GM12878 (cell line): ENCODE results near the gene CMSS1. TPM values are rescaled to one million over a fixed set of nuclear protein-coding genes. Genes with fewer than 3 reads are reported as not detected.

Source experiments
- ATAC-seq: fragments of 200-7000 bp; cut with Tn5 transposase; 3 replicates; pipeline ENCODE4 v1.9.1; 2020; ENCODE audit warnings: mild to moderate bottlenecking, moderate library complexity
- BruUV-seq: library from RNA; stranded (reverse); fragments of 400-500 nt; replicated peaks from 2 replicates; lab custom pipeline; 2021; lab: Mats Ljungman, UMichigan
- CTCF ChIA-PET: fragments of 300-600 bp; sonication (Branson Sonifier 250); formaldehyde crosslinking; extraction: SDS; loops from one replicate; lab custom pipeline; 2021; ENCODE audit warnings: inconsistent platforms; lab: Yijun Ruan, JAX
- POLR2A ChIA-PET: fragments of 350-600 bp; formaldehyde crosslinking; extraction: SDS; loops from one replicate; lab custom pipeline; 2021; ENCODE audit warnings: inconsistent platforms; lab: Charles Lee
- RAD21 ChIA-PET: fragments of 300-600 bp; sonication (Branson Sonifier 250); formaldehyde crosslinking; loops from one replicate; lab custom pipeline; 2023; ENCODE audit warnings: antibody characterized with exemption; ENCODE audit not compliant: unreplicated experiment; lab: Charles Lee
- SMC1A ChIA-PET: fragments of 300-600 bp; sonication (Branson Sonifier 250); formaldehyde crosslinking; loops from one replicate; lab custom pipeline; 2023; ENCODE audit not compliant: unreplicated experiment, uncharacterized antibody; lab: Charles Lee
- DNase-seq: peaks from one replicate; pipeline ENCODE4 v3.0.0-alpha.2; 2011; ENCODE audit warnings: low read depth, low spot score
- FAIRE-seq: peaks from 3 replicates; lab custom pipeline; 2011; peaks lifted over from hg19 to GRCh38; lab: Jason Lieb, UNC
- H2AFZ ChIP-seq: 2 replicates; pipeline ENCODE4 v1.6.0; 2011; ENCODE audit warnings: low read depth, low read length, control low read depth; ENCODE audit not compliant: control insufficient read depth
- H3K27ac ChIP-seq: 2 replicates; pipeline ENCODE4 v1.5.1; 2011; ENCODE audit warnings: control low read depth; ENCODE audit not compliant: control insufficient read depth, insufficient read depth
- H3K27me3 ChIP-seq, 2 experiments: replicated peaks in 1 of 2; 2 replicates each; pipeline versions ENCODE4 v1.6.0 to v1.6.1; 2011; ENCODE audit warnings: low read length in 1 of 2; ENCODE audit not compliant: control insufficient read depth in 2 of 2, insufficient read depth in 2 of 2
- H3K36me3 ChIP-seq, 2 experiments: 2 replicates each; pipeline ENCODE4 v1.5.1; 2011; ENCODE audit warnings: low read length in 1 of 2; ENCODE audit not compliant: control insufficient read depth in 2 of 2, insufficient read depth in 2 of 2
- H3K4me1 ChIP-seq: 2 replicates; pipeline ENCODE4 v1.6.1; 2011; ENCODE audit warnings: mild to moderate bottlenecking, low read length, moderate library complexity, mixed read lengths; ENCODE audit not compliant: control insufficient read depth, insufficient read depth
- H3K4me2 ChIP-seq: 2 replicates; pipeline ENCODE4 v1.6.0; 2011; ENCODE audit warnings: control low read depth; ENCODE audit not compliant: control insufficient read depth, insufficient read depth
- H3K4me3 ChIP-seq: fragments of 200-600 bp; sonication (generic); 2 replicates; pipeline ENCODE4 v1.5.1; 2016
- H3K79me2 ChIP-seq: 2 replicates; pipeline ENCODE4 v1.6.0; 2011; ENCODE audit warnings: low read length; ENCODE audit not compliant: control insufficient read depth, insufficient read depth
- H3K9ac ChIP-seq: 2 replicates; pipeline ENCODE4 v1.8.0; 2011; ENCODE audit warnings: low read length, control low read depth, mixed read lengths; ENCODE audit not compliant: control insufficient read depth, insufficient read depth
- H3K9me3 ChIP-seq: replicated peaks from 3 replicates; pipeline ENCODE4 v1.5.1; 2011; ENCODE audit warnings: mild to moderate bottlenecking, low read length; ENCODE audit not compliant: control insufficient read depth, insufficient read depth
- H4K20me1 ChIP-seq: 2 replicates; pipeline ENCODE4 v1.6.0; 2011; ENCODE audit not compliant: control insufficient read depth, insufficient read depth
- GATAD2B ChIP-seq: fragments of 450-650 bp; conservative IDR thresholded peaks from 2 replicates; pipeline ENCODE4 v1.6.1; 2017; ENCODE audit warnings: low read depth, mild to moderate bottlenecking, moderate library complexity
- HDAC2 ChIP-seq: fragments of 200-600 bp; sonication (generic); IDR thresholded peaks from 2 replicates; pipeline ENCODE4 v1.6.1; 2017
- MEF2B ChIP-seq: fragments of 450-650 bp; IDR thresholded peaks from 2 replicates; pipeline ENCODE4 v1.6.1; 2018; ENCODE audit warnings: mild to moderate bottlenecking, moderate library complexity; ENCODE audit not compliant: partially characterized antibody, poor library complexity, severe bottlenecking
- NFYB ChIP-seq: IDR thresholded peaks from 2 replicates; pipeline ENCODE4 v1.6.1; 2011; ENCODE audit warnings: low read depth, mild to moderate bottlenecking, low read length, improper control_type of control experiment, moderate library complexity; ENCODE audit not compliant: insufficient read depth
- NR2C1 ChIP-seq: fragments of 450-650 bp; IDR thresholded peaks from 2 replicates; pipeline ENCODE4 v1.6.1; 2017; ENCODE audit warnings: antibody characterized with exemption, mild to moderate bottlenecking, moderate library complexity
- PML ChIP-seq: IDR thresholded peaks from 2 replicates; pipeline ENCODE4 v1.6.1; 2012; ENCODE audit warnings: low read length, inconsistent platforms
- POLR2AphosphoS2 ChIP-seq: IDR thresholded peaks from 2 replicates; pipeline ENCODE4 v1.6.1; 2011; ENCODE audit warnings: low read depth, mild to moderate bottlenecking, low read length, improper control_type of control experiment, moderate library complexity
- RB1 ChIP-seq: fragments of 450-650 bp; formaldehyde crosslinking; IDR thresholded peaks from 2 replicates; pipeline ENCODE4 v1.6.1; 2017; ENCODE audit warnings: mild to moderate bottlenecking, borderline replicate concordance
- RFX5 ChIP-seq: IDR thresholded peaks from 2 replicates; pipeline ENCODE4 v1.6.1; 2011; ENCODE audit warnings: low read depth, low read length, improper control_type of control experiment
- SPI1 ChIP-seq: IDR thresholded peaks from 2 replicates; pipeline ENCODE4 v1.6.1; 2011; ENCODE audit warnings: low read depth, mild to moderate bottlenecking, low read length, moderate library complexity, borderline replicate concordance; ENCODE audit not compliant: insufficient read depth
- SREBF1 ChIP-seq: IDR thresholded peaks from 2 replicates; pipeline ENCODE4 v1.6.1; 2012; ENCODE audit warnings: mild to moderate bottlenecking, low read length
- TBL1XR1 ChIP-seq: IDR thresholded peaks from 2 replicates; pipeline ENCODE4 v1.6.1; 2012; ENCODE audit warnings: low read depth, low read length, improper control_type of control experiment
- YBX1 ChIP-seq: fragments of 450-650 bp; IDR thresholded peaks from 2 replicates; pipeline ENCODE4 v1.6.1; 2016; ENCODE audit warnings: antibody characterized with exemption
- WGBS: methylation state at CpG from one replicate; pipeline ENCODE4 v1.1.6; 2016; ENCODE audit warnings: low lambda C conversion rate; ENCODE audit not compliant: insufficient replicate concordance, insufficient coverage; ENCODE audit errors: missing lambda C conversion rate; 5-methylcytosine and 5-hydroxymethylcytosine counted together
- in situ Hi-C: fragments of 300-500 bp; cut with MboI; formaldehyde crosslinking; loops from 9 replicates; pipeline ENCODE4 v1.14.3; 2018; ENCODE audit warnings: mixed read lengths
- intact Hi-C: fragments of 100-400 bp; cut with micrococcal nuclease; formaldehyde crosslinking; loops from one replicate; pipeline ENCODE4 v1.14.2; 2022; ENCODE audit not compliant: unreplicated experiment
- polyA plus RNA-seq, 11 experiments: library from polyadenylated mRNA; depleted of rRNA in 4 of 11; unstranded in 6 of 11; stranded (reverse) in 5 of 11; fragments of >200 nt; fragmentation: Nextera tagmentation in 4 of 11; fragmentation: Illumina TruSeq in 1 of 11; extraction: Ambion mirVana in 4 of 11; extraction: Trizol in 1 of 11; gene quantifications; 1 replicate in 1 of 11; 2 replicates in 10 of 11; pipeline versions ENCODE4 v1.2.1 to v1.2.3, GENCODE V29; 2011 to 2016; ENCODE audit warnings: inconsistent platforms in 2 of 11, missing spikeins in 2 of 11, low read depth in 1 of 11
- total RNA-seq, 4 experiments: library from RNA; depleted of rRNA in 3 of 4; stranded (reverse); fragments of >200 nt in 3 of 4; fragmentation: Illumina TruSeq in 1 of 4; extraction: Trizol in 1 of 4; gene quantifications; 2 replicates each; pipeline versions ENCODE4 v1.2.1 to v1.2.3, GENCODE V29; 2013 to 2021
- TF ChIP-seq, protein P1 (sequence below): IDR thresholded peaks from 2 replicates; pipeline ENCODE4 v1.6.1; 2011; ENCODE audit warnings: low read depth, mild to moderate bottlenecking, low read length, moderate library complexity, borderline replicate concordance; ENCODE audit errors: extremely low read depth
- TF ChIP-seq, protein P2 (sequence below): fragments of 150-350 bp; IDR thresholded peaks from 2 replicates; pipeline ENCODE4 v1.6.1; 2014; ENCODE audit warnings: mild to moderate bottlenecking, low read depth, low read length
- TF ChIP-seq, protein P3 (sequence below): fragments of 450-650 bp; IDR thresholded peaks from 2 replicates; pipeline ENCODE4 v1.6.1; 2017; ENCODE audit warnings: borderline replicate concordance
- TF ChIP-seq, protein P4 (sequence below): IDR thresholded peaks from 2 replicates; pipeline ENCODE4 v1.6.1; 2011; ENCODE audit warnings: mild to moderate bottlenecking, low read depth, low read length, moderate library complexity; ENCODE audit not compliant: insufficient replicate concordance
- TF ChIP-seq, protein P5 (sequence below): fragments of 450-650 bp; IDR thresholded peaks from 2 replicates; pipeline ENCODE4 v1.6.1; 2016; ENCODE audit warnings: mild to moderate bottlenecking

Gene CMSS1
- total and polyA plus RNA-seq, 10 of the 15 experiments (the other 5 are each of a cell fraction or from before 2014, with no cell fraction given), result 31.0 to 118 (median 70.1) TPM

DNA sequence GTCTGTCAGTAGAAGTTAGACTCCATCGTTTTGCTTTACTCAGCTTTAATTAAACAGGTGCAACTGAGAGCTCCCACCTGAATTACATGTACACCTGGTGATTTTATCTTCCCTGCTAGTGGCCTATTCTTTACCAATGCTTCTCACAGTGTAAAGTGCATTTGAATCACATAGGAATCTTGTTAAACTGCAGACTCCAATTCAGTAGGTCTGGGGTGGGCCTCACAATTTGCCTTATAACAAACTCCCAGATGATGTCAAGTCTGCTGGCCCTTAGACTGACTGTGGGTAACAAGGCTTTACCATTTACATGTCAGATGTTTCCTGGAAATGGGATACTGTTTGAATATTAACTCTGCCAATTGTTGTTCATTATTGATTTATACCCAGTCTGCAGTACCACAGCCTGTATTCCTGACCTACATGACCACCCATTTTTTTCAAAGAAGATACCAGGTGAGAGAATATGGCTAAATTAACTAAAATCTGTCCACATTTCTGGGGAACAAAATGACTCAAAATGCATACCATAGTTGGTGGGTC lies 37.2 kb downstream of the CMSS1 start:
- no peak for ATAC-seq
- Histone ChIP-seq H3K27me3 (no peaks in the 10 kb centered on the region), H3K4me1 (peaks cover 4% of the 10 kb centered on the region; the same call in 1 of the 2 replicates), H3K4me2 (no peak overlapping the region), H4K20me1 (no peaks in the 10 kb centered on the region), H3K27ac (no peak overlapping the region), H3K9me3 (no peaks in the 10 kb centered on the region; the same call in 2 of the 3 replicates)
- CTCF ChIA-PET, result interaction anchor here (0.9 to 2.0 kb wide), 4 partner anchors 8 to 202 kb away, joined by 3 to 7 read pairs (median 3); no protein-coding TSS in a partner anchor
- BruUV-seq, result no TSS peak
- RAD21 ChIA-PET, result interaction anchor here (1.0 kb wide), 1 partner anchor 399 kb away, joined by 3 read pairs; no protein-coding TSS in a partner anchor
- no peak for TF ChIP-seq SPI1
- no peak for TF ChIP-seq SREBF1
- no peak for TF ChIP-seq RB1
- TF ChIP-seq HDAC2, result no peak
- no peak for TF ChIP-seq RFX5
- no peak for TF ChIP-seq PML
- TF ChIP-seq NR2C1, result no peak
- TF ChIP-seq, protein P1, sequence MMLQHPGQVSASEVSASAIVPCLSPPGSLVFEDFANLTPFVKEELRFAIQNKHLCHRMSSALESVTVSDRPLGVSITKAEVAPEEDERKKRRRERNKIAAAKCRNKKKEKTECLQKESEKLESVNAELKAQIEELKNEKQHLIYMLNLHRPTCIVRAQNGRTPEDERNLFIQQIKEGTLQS, result no peak
- TF ChIP-seq, protein P2, sequence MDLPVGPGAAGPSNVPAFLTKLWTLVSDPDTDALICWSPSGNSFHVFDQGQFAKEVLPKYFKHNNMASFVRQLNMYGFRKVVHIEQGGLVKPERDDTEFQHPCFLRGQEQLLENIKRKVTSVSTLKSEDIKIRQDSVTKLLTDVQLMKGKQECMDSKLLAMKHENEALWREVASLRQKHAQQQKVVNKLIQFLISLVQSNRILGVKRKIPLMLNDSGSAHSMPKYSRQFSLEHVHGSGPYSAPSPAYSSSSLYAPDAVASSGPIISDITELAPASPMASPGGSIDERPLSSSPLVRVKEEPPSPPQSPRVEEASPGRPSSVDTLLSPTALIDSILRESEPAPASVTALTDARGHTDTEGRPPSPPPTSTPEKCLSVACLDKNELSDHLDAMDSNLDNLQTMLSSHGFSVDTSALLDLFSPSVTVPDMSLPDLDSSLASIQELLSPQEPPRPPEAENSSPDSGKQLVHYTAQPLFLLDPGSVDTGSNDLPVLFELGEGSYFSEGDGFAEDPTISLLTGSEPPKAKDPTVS, result no peak
- TF ChIP-seq NFYB, result no peak
- TF ChIP-seq TBL1XR1, result no peak
- TF ChIP-seq, protein P3, sequence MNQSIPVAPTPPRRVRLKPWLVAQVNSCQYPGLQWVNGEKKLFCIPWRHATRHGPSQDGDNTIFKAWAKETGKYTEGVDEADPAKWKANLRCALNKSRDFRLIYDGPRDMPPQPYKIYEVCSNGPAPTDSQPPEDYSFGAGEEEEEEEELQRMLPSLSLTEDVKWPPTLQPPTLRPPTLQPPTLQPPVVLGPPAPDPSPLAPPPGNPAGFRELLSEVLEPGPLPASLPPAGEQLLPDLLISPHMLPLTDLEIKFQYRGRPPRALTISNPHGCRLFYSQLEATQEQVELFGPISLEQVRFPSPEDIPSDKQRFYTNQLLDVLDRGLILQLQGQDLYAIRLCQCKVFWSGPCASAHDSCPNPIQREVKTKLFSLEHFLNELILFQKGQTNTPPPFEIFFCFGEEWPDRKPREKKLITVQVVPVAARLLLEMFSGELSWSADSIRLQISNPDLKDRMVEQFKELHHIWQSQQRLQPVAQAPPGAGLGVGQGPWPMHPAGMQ, result no peak
- TF ChIP-seq, protein P4, sequence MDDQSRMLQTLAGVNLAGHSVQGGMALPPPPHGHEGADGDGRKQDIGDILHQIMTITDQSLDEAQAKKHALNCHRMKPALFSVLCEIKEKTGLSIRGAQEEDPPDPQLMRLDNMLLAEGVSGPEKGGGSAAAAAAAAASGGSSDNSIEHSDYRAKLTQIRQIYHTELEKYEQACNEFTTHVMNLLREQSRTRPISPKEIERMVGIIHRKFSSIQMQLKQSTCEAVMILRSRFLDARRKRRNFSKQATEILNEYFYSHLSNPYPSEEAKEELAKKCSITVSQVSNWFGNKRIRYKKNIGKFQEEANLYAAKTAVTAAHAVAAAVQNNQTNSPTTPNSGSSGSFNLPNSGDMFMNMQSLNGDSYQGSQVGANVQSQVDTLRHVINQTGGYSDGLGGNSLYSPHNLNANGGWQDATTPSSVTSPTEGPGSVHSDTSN, result no peak
- no peak for TF ChIP-seq MEF2B
- no peak for TF ChIP-seq YBX1
- TF ChIP-seq, protein P5, sequence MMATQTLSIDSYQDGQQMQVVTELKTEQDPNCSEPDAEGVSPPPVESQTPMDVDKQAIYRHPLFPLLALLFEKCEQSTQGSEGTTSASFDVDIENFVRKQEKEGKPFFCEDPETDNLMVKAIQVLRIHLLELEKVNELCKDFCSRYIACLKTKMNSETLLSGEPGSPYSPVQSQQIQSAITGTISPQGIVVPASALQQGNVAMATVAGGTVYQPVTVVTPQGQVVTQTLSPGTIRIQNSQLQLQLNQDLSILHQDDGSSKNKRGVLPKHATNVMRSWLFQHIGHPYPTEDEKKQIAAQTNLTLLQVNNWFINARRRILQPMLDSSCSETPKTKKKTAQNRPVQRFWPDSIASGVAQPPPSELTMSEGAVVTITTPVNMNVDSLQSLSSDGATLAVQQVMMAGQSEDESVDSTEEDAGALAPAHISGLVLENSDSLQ, result no peak
- no peak for TF ChIP-seq GATAD2B
- TF ChIP-seq POLR2AphosphoS2, result no peak
- TF ChIP-seq, all 136 proteins: peak for 0
- SMC1A ChIA-PET, result interaction anchor here (1.0 kb wide), 1 partner anchor 155 kb away, joined by 3 read pairs; no protein-coding TSS in a partner anchor
- WGBS, result 90% methylated on average over 1 of the region's 1 CpG
- H3K4me3 ChIP-seq, result no peak overlapping the region
- intact Hi-C loops, result no loop called here
- no peaks in the 10 kb centered on the region; the same call in none of the 2 replicates for H3K79me2 ChIP-seq
- no peak overlapping the region for H2AFZ ChIP-seq
- DNase-seq (no peak), FAIRE-seq (no peak)
- no peaks in the 10 kb centered on the region for H3K36me3 ChIP-seq
- H3K9ac ChIP-seq, result no peak overlapping the region
- POLR2A ChIA-PET, result interaction anchor here (0.5 kb wide), 1 partner anchor 423 kb away, joined by 4 read pairs; no protein-coding TSS in a partner anchor
- in situ Hi-C loops, result loop anchor here (10.0 kb wide), 1 partner anchor 60 kb away; no protein-coding TSS in a partner anchor
